HG03025 (cell line): ENCODE data around the gene GNA15.

Source experiments
- ATAC-seq: cut with Tn5 transposase; IDR thresholded peaks from one replicate; pipeline ENCODE4 v1.9.1; 2021; ENCODE audit warnings: mild to moderate bottlenecking, moderate library complexity; ENCODE audit not compliant: unreplicated experiment, low FRiP score

The GNA15 gene

GRCh38 chr19:3203805-3204645, 68.2 kb downstream of the GNA15 start:
- no peak for ATAC-seq

- no peak for ATAC-seq
Measured at GRCh38 chr19:3204646-3205275, 68.9 kb downstream of the GNA15 start.

DNA sequence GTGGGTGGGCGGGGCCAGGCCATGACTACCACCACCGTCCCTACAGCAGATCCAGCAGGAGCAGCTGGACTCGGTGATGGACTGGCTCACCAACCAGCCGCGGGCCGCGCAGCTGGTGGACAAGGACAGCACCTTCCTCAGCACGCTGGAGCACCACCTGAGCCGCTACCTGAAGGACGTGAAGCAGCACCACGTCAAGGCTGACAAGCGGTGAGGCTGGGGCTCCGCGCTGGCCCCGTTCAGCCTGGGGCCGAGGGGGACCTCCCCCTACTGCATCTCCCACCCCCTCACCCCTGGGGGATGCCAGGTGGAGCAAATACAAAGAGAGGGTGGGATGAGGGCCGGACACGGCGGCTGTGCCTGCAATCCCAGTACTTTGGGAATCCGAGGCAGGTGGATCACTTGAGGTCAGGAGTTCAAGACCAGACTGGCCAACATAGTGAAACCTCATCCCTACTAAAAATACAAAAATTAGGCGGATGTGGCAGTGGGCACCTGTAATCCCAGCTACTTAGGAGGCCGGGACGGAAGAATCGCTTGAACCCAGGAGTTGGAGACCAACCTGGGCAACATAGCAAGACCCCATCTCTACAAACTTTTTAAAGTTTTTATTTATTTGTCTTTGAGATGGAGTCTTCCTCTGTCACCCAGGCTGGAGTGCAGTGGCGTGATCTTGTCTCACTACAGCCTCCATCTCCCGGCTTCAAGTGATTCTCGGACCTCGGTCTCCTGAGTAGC, 70.6 kb downstream of the GNA15 start:
- ATAC-seq, result no peak

- ATAC-seq, result no peak
Measured at GRCh38 chr19:3207461-3208242, 71.8 kb downstream of the GNA15 start.

DNA sequence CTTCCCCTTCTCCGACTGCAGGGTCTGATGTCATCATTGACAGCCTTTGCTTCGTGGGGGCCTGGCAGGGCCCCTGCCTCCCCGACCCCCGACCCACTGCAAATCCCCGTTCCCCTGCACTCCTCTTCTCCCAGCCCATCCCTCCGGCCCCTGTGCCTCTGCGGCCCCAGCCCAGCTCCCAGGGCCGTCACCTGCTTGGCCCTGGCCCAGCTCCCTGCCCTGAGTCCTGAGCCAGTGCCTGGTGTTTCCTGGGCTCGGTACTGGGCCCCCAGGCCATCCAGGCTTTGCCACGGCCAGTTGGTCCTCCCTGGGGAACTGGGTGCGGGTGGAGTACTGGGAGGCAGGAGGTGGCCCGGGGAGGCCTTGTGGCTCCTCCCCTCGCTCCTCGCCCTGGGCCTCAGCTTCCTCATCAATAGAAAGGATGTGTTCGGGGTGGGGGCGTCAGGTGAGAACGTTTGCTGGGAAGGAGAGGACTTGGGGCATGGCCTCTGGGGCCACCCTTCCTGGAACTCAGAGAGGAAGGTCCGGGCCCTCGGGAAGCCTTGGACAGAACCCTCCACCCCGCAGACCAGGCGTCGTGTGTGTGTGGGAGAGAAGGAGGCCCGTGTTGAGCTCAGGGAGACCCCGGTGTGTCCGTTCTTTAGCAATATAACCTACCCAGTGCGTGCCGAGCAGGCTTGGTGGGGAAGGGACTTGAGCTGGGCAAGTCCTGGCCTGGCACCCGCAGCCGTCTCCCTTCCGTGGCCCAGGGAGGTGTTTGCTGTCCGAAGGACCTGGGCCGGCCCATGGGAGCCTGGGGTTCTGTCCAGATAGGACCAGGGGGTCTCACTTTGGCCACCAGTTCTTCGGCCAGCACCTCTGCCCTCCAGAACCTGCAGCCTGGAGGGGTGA, 72.7 kb downstream of the GNA15 start:
- ATAC-seq, result no peak

DNA sequence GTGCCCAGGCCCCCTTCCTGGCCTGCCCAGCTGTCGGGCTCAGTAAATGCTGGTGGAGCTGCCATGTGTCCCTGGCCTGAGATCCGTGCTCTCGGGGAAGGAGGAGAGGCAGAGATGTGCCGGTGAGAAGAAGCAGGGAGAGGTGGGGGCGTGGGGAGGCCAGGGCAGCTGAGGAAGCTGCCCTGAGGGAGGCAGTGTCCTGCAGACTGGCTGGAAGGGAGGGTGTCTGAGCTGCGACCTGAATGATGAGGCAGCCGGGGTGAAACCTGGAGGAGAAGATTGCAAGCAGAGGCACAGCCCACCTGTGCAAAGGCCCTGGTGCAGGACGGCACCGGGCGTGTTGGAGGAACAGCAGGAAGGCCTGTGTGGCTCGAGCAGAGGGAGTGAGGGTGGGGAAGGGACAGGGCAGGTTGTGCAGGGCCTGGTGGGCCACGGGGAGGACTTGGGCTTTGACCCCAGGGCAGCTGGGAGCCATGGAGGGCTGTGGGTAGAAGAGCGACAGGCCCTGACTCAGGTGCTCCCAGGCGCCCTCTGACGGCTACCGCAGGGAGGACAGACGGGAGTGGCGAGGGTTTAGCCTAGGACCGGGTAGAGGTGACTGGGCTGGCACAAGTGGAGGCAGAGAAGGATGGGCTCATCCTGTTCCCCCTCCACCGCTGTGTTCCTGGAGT, 74.6 kb downstream of the GNA15 start:
- no peak for ATAC-seq

GRCh38 chr19:3211191-3211590, 75.4 kb downstream of the GNA15 start:
- no peak for ATAC-seq

DNA sequence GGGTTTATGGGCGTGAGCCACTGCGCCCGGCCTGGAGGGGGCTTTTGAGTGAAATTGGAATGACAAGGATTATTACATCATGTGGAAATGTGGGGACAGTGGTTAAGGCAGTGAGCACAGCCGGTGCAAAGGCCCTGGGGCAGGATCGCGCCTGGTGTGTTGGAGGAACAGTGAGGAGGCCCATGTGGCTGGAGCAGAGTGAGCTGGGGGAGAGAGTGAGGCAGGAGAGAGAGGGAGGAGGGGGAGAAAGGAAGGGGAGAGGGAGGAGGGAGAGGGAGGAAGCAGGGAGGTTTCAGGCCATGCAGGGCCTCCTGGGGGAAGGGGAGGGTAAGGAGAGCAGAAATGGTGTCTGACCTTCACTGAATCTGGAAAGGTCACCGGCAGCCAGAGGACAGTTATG, 77.3 kb downstream of the GNA15 start:
- ATAC-seq, result no peak
